Fibroblast of lung (primary cell): ENCODE data around the gene FGD4. TPM values are rescaled to one million over a fixed set of nuclear protein-coding genes. Genes with fewer than 3 reads are reported as not detected.
A peak's percentile ranks its signal among the peaks of the same experiment; 100 is the strongest.

Experiments
- DNase-seq, 2 donors: peaks; one replicate each; pipeline versions ENCODE4 v3.0.0 to v3.0.0-alpha.2; 2010; ENCODE audit warnings: low read depth in 2 of 2
- H2AFZ ChIP-seq: 2 replicates; pipeline ENCODE4 v1.5.1; 2012; ENCODE audit warnings: low read length, control low read depth, inconsistent platforms
- H3K27ac ChIP-seq: 2 replicates; pipeline ENCODE4 v1.5.1; 2011; ENCODE audit warnings: low read length, control low read depth; ENCODE audit not compliant: insufficient read depth
- H3K27me3 ChIP-seq: 2 replicates; pipeline ENCODE4 v1.5.1; 2011; ENCODE audit warnings: mild to moderate bottlenecking, low read length; ENCODE audit not compliant: control insufficient read depth, insufficient read depth
- H3K36me3 ChIP-seq: 2 replicates; pipeline ENCODE4 v1.5.1; 2011; ENCODE audit warnings: low read length; ENCODE audit not compliant: control insufficient read depth, insufficient read depth
- H3K4me1 ChIP-seq: 2 replicates; pipeline ENCODE4 v1.5.1; 2011; ENCODE audit warnings: low read length; ENCODE audit not compliant: control insufficient read depth, insufficient read depth; ENCODE audit errors: extremely low read depth
- H3K4me2 ChIP-seq: 2 replicates; pipeline ENCODE4 v1.5.1; 2011; ENCODE audit warnings: low read length, control low read depth; ENCODE audit not compliant: insufficient read depth; ENCODE audit errors: extremely low read depth
- H3K4me3 ChIP-seq, 4 experiments: fragments of 200-600 bp in 1 of 4; sonication (generic) in 1 of 4; replicated peaks in 1 of 4; 2 replicates each; pipeline ENCODE4 v1.5.1; 2011 to 2016; ENCODE audit warnings: low read length in 4 of 4, low read depth in 3 of 4, mild to moderate bottlenecking in 3 of 4, control low read depth in 2 of 4, inconsistent platforms in 1 of 4, mixed read lengths in 1 of 4; ENCODE audit not compliant: insufficient read depth in 1 of 4; ENCODE audit errors: control extremely low read depth in 1 of 4
- H3K79me2 ChIP-seq: 2 replicates; pipeline ENCODE4 v1.5.1; 2012; ENCODE audit warnings: mild to moderate bottlenecking, low read length, inconsistent platforms; ENCODE audit not compliant: control insufficient read depth, insufficient read depth
- H3K9ac ChIP-seq: 2 replicates; pipeline ENCODE4 v1.5.1; 2011; ENCODE audit warnings: mild to moderate bottlenecking, low read length, control low read depth; ENCODE audit not compliant: insufficient read depth
- H3K9me3 ChIP-seq: 2 replicates; pipeline ENCODE4 v1.5.1; 2012; ENCODE audit warnings: low read depth, low read length; ENCODE audit not compliant: control insufficient read depth, insufficient read depth
- H4K20me1 ChIP-seq: 2 replicates; pipeline ENCODE4 v1.5.1; 2011; ENCODE audit warnings: low read length; ENCODE audit not compliant: control insufficient read depth, insufficient read depth; ENCODE audit errors: extremely low read depth
- EZH2 ChIP-seq: IDR thresholded peaks from 2 replicates; pipeline ENCODE4 v1.5.1; 2012; ENCODE audit warnings: low read length, control low read depth, mild to moderate bottlenecking; ENCODE audit errors: missing control alignments
- polyA plus RNA-seq, 2 donors: library from polyadenylated mRNA; depleted of rRNA in 1 of 2; stranded (reverse) in 1 of 2; unstranded in 1 of 2; fragments of >200 nt; gene quantifications; 2 replicates each; pipeline ENCODE4 v1.2.1, GENCODE V29; 2011 to 2012; ENCODE audit warnings: missing spikeins in 1 of 2
- total RNA-seq: library from RNA; depleted of rRNA; stranded (reverse); fragments of >200 nt; gene quantifications from 2 replicates; pipeline ENCODE4 v1.2.1, GENCODE V29; 2014
- TF ChIP-seq, protein P1 (sequence below), 2 donors: IDR thresholded peaks in 1 of 2; conservative IDR thresholded peaks in 1 of 2; 1 replicate in 1 of 2; 2 replicates in 1 of 2; pipeline ENCODE4 v1.5.1; 2011 to 2012; ENCODE audit warnings: low read length in 2 of 2, control low read depth in 1 of 2, inconsistent platforms in 1 of 2, low read depth in 1 of 2, mild to moderate bottlenecking in 1 of 2

Gene FGD4
- total and polyA plus RNA-seq, 2 donors (not counting 1 experiment from before 2014, with no cell fraction given) = 7.6 to 12.2 TPM

DNA sequence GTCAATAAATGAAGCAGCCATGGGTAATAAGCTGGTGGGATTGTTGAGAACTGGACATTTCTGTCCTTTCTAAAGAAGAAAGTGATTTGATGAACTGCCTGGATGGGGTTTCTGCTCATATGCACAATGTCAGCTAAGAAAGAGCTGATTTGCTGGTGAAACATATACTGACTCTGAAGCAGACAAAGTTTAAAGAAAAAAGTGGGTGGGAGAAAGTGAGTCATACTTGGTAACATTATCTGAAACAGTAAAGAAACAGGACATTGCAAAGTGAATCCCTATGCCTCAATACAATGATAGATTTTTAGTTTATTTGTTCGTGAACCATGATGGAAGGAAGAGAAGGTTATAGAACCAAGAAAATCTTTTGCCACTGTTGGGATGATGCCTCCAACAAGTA, 184.2 kb downstream of the FGD4 start:
- Histone ChIP-seq H3K36me3 (no peaks in the 10 kb centered on the region), H3K4me3 (no peak overlapping the region), H3K27me3 (no peaks in the 10 kb centered on the region), H3K4me1 (no peaks in the 10 kb centered on the region), H3K4me2 (no peak overlapping the region), H3K27ac (no peak overlapping the region), H3K79me2 (no peaks in the 10 kb centered on the region), H4K20me1 (no peaks in the 10 kb centered on the region), H3K9me3 (no peaks in the 10 kb centered on the region), H2AFZ (no peak overlapping the region), H3K9ac (no peak overlapping the region)
- peak; percentile 69 to 70 for DNase-seq
- TF ChIP-seq, protein P1, sequence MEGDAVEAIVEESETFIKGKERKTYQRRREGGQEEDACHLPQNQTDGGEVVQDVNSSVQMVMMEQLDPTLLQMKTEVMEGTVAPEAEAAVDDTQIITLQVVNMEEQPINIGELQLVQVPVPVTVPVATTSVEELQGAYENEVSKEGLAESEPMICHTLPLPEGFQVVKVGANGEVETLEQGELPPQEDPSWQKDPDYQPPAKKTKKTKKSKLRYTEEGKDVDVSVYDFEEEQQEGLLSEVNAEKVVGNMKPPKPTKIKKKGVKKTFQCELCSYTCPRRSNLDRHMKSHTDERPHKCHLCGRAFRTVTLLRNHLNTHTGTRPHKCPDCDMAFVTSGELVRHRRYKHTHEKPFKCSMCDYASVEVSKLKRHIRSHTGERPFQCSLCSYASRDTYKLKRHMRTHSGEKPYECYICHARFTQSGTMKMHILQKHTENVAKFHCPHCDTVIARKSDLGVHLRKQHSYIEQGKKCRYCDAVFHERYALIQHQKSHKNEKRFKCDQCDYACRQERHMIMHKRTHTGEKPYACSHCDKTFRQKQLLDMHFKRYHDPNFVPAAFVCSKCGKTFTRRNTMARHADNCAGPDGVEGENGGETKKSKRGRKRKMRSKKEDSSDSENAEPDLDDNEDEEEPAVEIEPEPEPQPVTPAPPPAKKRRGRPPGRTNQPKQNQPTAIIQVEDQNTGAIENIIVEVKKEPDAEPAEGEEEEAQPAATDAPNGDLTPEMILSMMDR (conservative IDR thresholded peaks at IDR 0.05 in 1 of 2, IDR thresholded peaks at IDR 0.05 in 1 of 2; ENCODE audit: low read depth in 1 of 2, low read length in 2 of 2) = no peak
- no peak for TF ChIP-seq EZH2

DNA sequence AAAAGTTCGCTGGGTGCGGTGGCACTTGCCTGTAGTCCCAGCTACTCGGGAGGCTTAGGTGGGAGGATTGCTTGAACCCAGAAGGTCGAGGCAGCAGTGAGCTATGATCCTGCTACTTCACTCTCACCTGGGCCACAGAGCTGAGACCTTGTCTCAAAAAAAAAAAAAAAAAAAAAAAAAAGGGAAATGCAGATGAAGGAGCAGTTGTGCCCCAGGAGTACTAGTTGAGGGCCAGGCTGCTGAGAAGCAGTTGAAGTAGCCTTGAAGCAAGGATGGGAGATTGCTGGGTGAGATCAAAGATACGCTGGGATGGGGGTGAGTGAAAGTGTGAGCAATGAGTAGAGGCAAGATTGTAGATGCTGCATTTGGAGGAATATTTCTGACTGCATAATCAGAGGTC, 186.3 kb downstream of the FGD4 start:
- TF ChIP-seq, protein P1 (conservative IDR thresholded peaks at IDR 0.05 in 1 of 2, IDR thresholded peaks at IDR 0.05 in 1 of 2; ENCODE audit: low read depth in 1 of 2, low read length in 2 of 2) = no peak
- TF ChIP-seq EZH2 = no peak
- no peak overlapping the region for H2AFZ ChIP-seq
- H3K4me2 ChIP-seq = no peak overlapping the region
- H3K27ac ChIP-seq = no peak overlapping the region
- H4K20me1 ChIP-seq = no peaks in the 10 kb centered on the region
- no peaks in the 10 kb centered on the region for H3K9me3 ChIP-seq
- no peak overlapping the region for H3K9ac ChIP-seq
- no peak for DNase-seq
- H3K4me3 ChIP-seq = no peak overlapping the region
- no peaks in the 10 kb centered on the region for H3K36me3 ChIP-seq
- H3K79me2 ChIP-seq = no peaks in the 10 kb centered on the region
- no peaks in the 10 kb centered on the region for H3K4me1 ChIP-seq
- H3K27me3 ChIP-seq = no peaks in the 10 kb centered on the region

DNA sequence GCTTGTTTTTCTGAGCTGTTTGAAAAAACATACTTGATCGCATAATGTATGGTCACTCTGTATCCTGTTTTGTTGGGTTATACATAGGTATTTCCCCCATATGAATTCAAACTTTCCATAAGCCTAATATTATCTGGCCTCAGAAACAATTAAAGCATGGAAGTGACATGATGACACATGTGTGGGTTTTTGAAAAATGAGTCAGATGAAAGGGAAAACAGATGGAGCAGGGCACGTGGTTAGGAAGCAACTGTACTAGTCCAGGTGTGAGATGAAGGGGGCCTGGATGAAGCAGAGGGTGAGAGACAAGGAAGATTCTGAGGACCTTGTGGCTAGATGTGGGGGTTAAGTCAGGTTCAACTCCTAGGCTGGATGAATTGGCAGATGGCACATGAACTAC, 187.0 kb downstream of the FGD4 start:
- DNase-seq = peak; percentile 22 to 72
- H3K9me3 ChIP-seq = no peaks in the 10 kb centered on the region
- H3K9ac ChIP-seq = no peak overlapping the region
- no peak overlapping the region for H3K4me3 ChIP-seq
- no peaks in the 10 kb centered on the region for H4K20me1 ChIP-seq
- no peaks in the 10 kb centered on the region for H3K27me3 ChIP-seq
- H3K4me2 ChIP-seq = no peak overlapping the region
- no peaks in the 10 kb centered on the region for H3K79me2 ChIP-seq
- no peak overlapping the region for H2AFZ ChIP-seq
- no peak for TF ChIP-seq EZH2
- TF ChIP-seq, protein P1 (conservative IDR thresholded peaks at IDR 0.05 in 1 of 2, IDR thresholded peaks at IDR 0.05 in 1 of 2; ENCODE audit: low read depth in 1 of 2, low read length in 2 of 2) = no peak
- H3K4me1 ChIP-seq = no peaks in the 10 kb centered on the region
- no peaks in the 10 kb centered on the region for H3K36me3 ChIP-seq
- no peak overlapping the region for H3K27ac ChIP-seq
